ENCODE data around the gene DNAAF3.
A peak's percentile ranks its signal among the peaks of the same experiment; 100 is the strongest.
"Not testable (repeated sequence)": the region's sequence is repeated elsewhere in the genome, so short reads cannot be mapped to it uniquely, and the experiment has no call there.

DNAAF3 gene

DNA sequence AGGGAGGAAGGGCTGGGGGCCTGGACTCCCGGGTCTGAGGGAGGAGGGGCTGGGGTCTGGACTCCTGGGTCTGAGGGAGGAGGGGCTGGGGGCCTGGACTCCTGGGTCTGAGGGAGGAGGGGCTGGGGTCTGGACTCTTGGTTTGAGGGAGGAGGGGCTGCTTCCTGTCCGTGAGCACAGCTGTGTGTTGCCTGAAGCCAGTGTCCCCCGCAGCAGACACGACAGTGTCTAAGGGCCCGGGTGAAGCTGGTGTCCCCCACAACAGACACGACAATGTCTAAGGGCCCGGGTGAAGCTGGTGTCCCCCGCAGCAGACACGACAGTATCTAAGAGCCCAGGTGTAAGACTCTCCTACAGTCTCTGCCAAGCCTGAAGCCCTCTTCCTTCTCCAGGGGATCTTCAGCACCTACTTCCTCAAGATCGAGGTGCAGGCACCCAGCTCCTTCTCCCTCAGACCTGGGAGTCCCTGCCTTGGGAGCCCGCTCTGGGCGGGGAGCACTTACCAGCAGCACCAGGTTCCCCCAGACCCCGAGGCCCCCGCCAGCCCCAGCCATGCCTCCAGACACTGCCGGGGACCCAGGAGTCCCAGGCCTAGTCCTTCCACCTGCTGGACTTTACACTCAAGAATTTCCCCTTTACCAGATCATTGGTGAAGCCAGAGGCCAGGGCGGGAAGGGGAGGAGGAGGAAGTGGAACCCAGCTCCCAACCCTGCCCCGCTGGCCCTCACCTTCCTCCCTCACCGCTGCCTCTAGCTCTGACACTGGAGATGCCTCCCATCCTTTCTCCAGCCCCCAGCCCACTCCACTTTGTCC lies 42.7 kb upstream of the DNAAF3 start, which contains the start of gene PTPRH:
TSS of gene PTPRH (minus strand) at position 622 of the 813 bp plus-strand sequence. CDS start at position 554, 68 bp downstream.
- no peak within 1 kb of the TSS for H2AFZ ChIP-seq (ENCODE audit: low read depth, low read length)
- H3K23ac ChIP-seq (ENCODE audit: low read length in 2 of 2): no peak within 1 kb of the TSS
- H3K14ac ChIP-seq (ENCODE audit: low read length in 2 of 2): no peak within 1 kb of the TSS
- DNase-seq: no peak
- H3K79me1 ChIP-seq (replicated peaks; ENCODE audit: low read length, poor library complexity, severe bottlenecking): no peaks in the 10 kb centered on the region
- H3K4me1 ChIP-seq (ENCODE audit: control insufficient read depth, insufficient read depth, low read depth, low read length): peaks cover 25% of the 10 kb centered on the region
- peaks cover 0 to 7% of the 10 kb centered on the region in 2 experiments for H3K27me3 ChIP-seq (ENCODE audit: control insufficient read depth in 1 of 2, insufficient read depth in 1 of 2, low read length in 2 of 2)
- no peak within 1 kb of the TSS for H4K91ac ChIP-seq (ENCODE audit: low read length)
- no peak within 1 kb of the TSS for H3K4me3 ChIP-seq (ENCODE audit: insufficient read depth in 1 of 2, low read depth in 1 of 2, low read length in 2 of 2)
- H3K18ac ChIP-seq (ENCODE audit: low read depth in 1 of 2, low read length in 2 of 2): peak within 1 kb of the TSS in 1 of 2 experiments; percentile 21
- H3K9ac ChIP-seq (ENCODE audit: low read length): no peak within 1 kb of the TSS
- H2BK120ac ChIP-seq (ENCODE audit: low read depth, low read length): no peak within 1 kb of the TSS
- no peak within 1 kb of the TSS for H2BK5ac ChIP-seq (ENCODE audit: low read depth, low read length, poor library complexity, severe bottlenecking)
- no peak within 1 kb of the TSS for H4K8ac ChIP-seq (ENCODE audit: low read length)
- H2BK15ac ChIP-seq (ENCODE audit: low read depth, poor library complexity, severe bottlenecking): peak within 1 kb of the TSS; percentile 96
- H3K36me3 ChIP-seq (ENCODE audit: control insufficient read depth in 1 of 2, insufficient read depth in 2 of 2, low read depth in 1 of 2, low read length in 2 of 2): peaks cover 0 to 9% of the 10 kb centered on the region in 2 experiments
- H3K27ac ChIP-seq (ENCODE audit: low read length, poor library complexity, severe bottlenecking): no peak within 1 kb of the TSS
- peaks cover 7% of the 10 kb centered on the region for H3K9me3 ChIP-seq (ENCODE audit: control insufficient read depth, low read length)
- H3K4me2 ChIP-seq (ENCODE audit: low read length, poor library complexity, severe bottlenecking): no peak within 1 kb of the TSS
- H2AK5ac ChIP-seq (ENCODE audit: low read length, severe bottlenecking): no peak within 1 kb of the TSS
- WGBS: 65% methylated on average over 12 of the region's 18 CpGs
- H2BK12ac ChIP-seq (ENCODE audit: low read length in 2 of 2): peak within 1 kb of the TSS in 1 of 2 experiments; percentile 23
- no peak within 1 kb of the TSS for H3K4ac ChIP-seq (ENCODE audit: low read depth in 1 of 2, low read length in 2 of 2)

DNA sequence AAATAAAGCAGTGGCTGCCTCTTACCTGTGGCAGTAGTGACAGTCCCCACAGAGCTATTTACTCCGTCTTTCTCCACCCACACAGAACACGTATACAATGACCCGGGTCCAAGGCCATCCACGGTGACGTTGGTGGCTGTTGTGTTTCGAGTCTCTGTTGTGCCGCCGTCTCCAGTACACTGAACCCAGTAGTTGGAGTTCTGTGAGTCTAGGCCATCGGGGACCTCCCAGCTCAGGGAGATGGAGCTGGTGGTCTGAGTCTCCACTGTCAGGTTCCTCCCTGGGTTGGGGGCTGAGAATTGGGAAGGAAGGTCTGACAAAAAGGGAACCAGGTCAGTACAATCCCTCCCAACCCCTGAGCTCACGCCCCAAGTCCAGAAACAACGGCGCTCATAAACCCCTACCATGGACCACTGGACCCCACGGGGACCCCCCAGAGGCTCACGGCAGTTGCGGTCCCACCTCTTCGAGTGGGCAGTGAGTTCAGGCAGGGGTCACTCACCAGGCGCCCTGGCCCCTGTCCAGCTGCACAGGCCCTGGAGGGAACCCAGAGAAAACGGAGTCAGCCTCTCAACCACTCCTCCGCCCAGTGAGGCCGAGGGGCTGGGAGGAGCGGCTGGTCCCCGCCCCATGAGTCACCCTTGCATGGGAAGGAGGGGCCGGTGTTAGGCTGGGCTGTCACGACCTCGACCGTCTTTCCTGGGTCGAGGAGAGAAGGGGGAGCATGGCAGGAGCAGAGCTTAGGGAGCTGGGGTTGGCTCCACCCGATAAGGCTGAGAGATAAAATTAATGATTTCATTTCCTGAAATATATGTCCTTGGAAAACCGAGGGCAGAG lies 40.5 kb upstream of the DNAAF3 start:
- Histone ChIP-seq H3K27me3 (ENCODE audit: control insufficient read depth in 1 of 2, insufficient read depth in 1 of 2, low read length in 2 of 2) (peaks cover 0 to 7% of the 10 kb centered on the region in 2 experiments), H2BK120ac (ENCODE audit: low read depth, low read length) (peak overlapping the region; percentile 85), H2BK15ac (ENCODE audit: low read depth, poor library complexity, severe bottlenecking) (peak overlapping the region; percentile 90), H3K27ac (ENCODE audit: low read length, poor library complexity, severe bottlenecking) (no peak overlapping the region), H3K4me2 (ENCODE audit: low read length, poor library complexity, severe bottlenecking) (peak overlapping the region; percentile 70), H3K4me1 (ENCODE audit: control insufficient read depth, insufficient read depth, low read depth, low read length) (peaks cover 25% of the 10 kb centered on the region), H3K79me1 (replicated peaks; ENCODE audit: low read length, poor library complexity, severe bottlenecking) (no peaks in the 10 kb centered on the region), H3K18ac (ENCODE audit: low read depth in 1 of 2, low read length in 2 of 2) (peak overlapping the region in 1 of 2 experiments; percentile 54), H3K9ac (ENCODE audit: low read length) (peak overlapping the region; percentile 85), H2AK5ac (ENCODE audit: low read length, severe bottlenecking) (no peak overlapping the region), H3K4me3 (ENCODE audit: insufficient read depth in 1 of 2, low read depth in 1 of 2, low read length in 2 of 2) (peak overlapping the region in 1 of 2 experiments; percentile 81), H3K36me3 (ENCODE audit: control insufficient read depth in 1 of 2, insufficient read depth in 2 of 2, low read depth in 1 of 2, low read length in 2 of 2) (peaks cover 0 to 19% of the 10 kb centered on the region in 2 experiments), H3K9me3 (ENCODE audit: control insufficient read depth, low read length) (no peaks in the 10 kb centered on the region), H3K4ac (ENCODE audit: low read depth in 1 of 2, low read length in 2 of 2) (no peak overlapping the region), H4K8ac (ENCODE audit: low read length) (peak overlapping the region; percentile 62), H4K91ac (ENCODE audit: low read length) (no peak overlapping the region), H2BK5ac (ENCODE audit: low read depth, low read length, poor library complexity, severe bottlenecking) (no peak overlapping the region), H2BK12ac (ENCODE audit: low read length in 2 of 2) (peak overlapping the region in 1 of 2 experiments; percentile 15), H2AFZ (ENCODE audit: low read depth, low read length) (no peak overlapping the region), H3K14ac (ENCODE audit: low read length in 2 of 2) (no peak overlapping the region), H3K23ac (ENCODE audit: low read length in 2 of 2) (no peak overlapping the region)
- peak; percentile 90 for DNase-seq
- 35% methylated on average over 29 of the region's 29 CpGs for WGBS

DNA sequence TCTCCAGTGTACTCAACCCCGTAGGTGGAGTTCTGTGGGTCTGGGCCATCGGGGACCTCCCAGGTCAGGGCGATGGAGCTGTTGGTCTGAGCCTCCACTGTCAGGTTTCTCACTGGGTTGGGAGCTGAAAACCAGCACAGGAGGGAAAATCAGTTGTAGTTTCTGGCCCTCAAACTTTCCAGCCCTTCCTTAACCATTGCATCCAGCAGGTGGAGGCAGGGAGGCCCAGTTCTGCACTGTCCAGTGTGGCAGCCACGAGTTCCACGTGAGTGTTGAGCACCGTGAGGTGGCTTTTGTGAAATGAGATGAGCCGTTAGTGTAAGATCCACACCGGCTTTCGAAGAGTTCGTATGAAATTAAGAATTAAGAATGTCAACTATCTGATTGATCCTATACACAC lies 35.8 kb upstream of the DNAAF3 start:
- H3K4me2 ChIP-seq (ENCODE audit: low read length, poor library complexity, severe bottlenecking); H3K27ac ChIP-seq (ENCODE audit: low read length, poor library complexity, severe bottlenecking): not testable (repeated sequence)
- peaks cover 0 to 49% of the 10 kb centered on the region in 2 experiments for H3K36me3 ChIP-seq (ENCODE audit: control insufficient read depth in 1 of 2, insufficient read depth in 2 of 2, low read depth in 1 of 2, low read length in 2 of 2)

More for the DNA sequence above, 35.8 kb upstream of the DNAAF3 start:
- not testable (repeated sequence) for H2AK5ac ChIP-seq (ENCODE audit: low read length, severe bottlenecking); H3K79me1 ChIP-seq (replicated peaks; ENCODE audit: low read length, poor library complexity, severe bottlenecking); H2BK5ac ChIP-seq (ENCODE audit: low read depth, low read length, poor library complexity, severe bottlenecking); H4K91ac ChIP-seq (ENCODE audit: low read length); H2BK120ac ChIP-seq (ENCODE audit: low read depth, low read length); H3K9ac ChIP-seq (ENCODE audit: low read length); H3K4me1 ChIP-seq (ENCODE audit: control insufficient read depth, insufficient read depth, low read depth, low read length); H3K9me3 ChIP-seq (ENCODE audit: control insufficient read depth, low read length); H3K23ac ChIP-seq (ENCODE audit: low read length in 2 of 2); H3K14ac ChIP-seq (ENCODE audit: low read length in 2 of 2); H3K27me3 ChIP-seq (ENCODE audit: control insufficient read depth in 1 of 2, insufficient read depth in 1 of 2, low read length in 2 of 2); H3K18ac ChIP-seq (ENCODE audit: low read depth in 1 of 2, low read length in 2 of 2); H3K4me3 ChIP-seq (ENCODE audit: insufficient read depth in 1 of 2, low read depth in 1 of 2, low read length in 2 of 2); H3K4ac ChIP-seq (ENCODE audit: low read depth in 1 of 2, low read length in 2 of 2); H2BK12ac ChIP-seq (ENCODE audit: low read length in 2 of 2); H2BK15ac ChIP-seq (ENCODE audit: low read depth, poor library complexity, severe bottlenecking); H2AFZ ChIP-seq (ENCODE audit: low read depth, low read length); H4K8ac ChIP-seq (ENCODE audit: low read length)
- WGBS: 72% methylated on average over 3 of the region's 10 CpGs
- peak; percentile 14 for DNase-seq

All from mesenchymal stem cell (in vitro differentiated cells and primary cell).